CD1c-positive myeloid dendritic cell (primary cell): Measurements from ENCODE around the gene MRPL50.
A peak's percentile ranks its signal among the peaks of the same experiment; 100 is the strongest.

Experiments
- DNase-seq: peaks from one replicate; pipeline ENCODE4 v3.0.0-alpha.2; 2016; ENCODE audit errors: extremely low spot score

Gene MRPL50

GRCh38 chr9:101398068-101398929 lies at the start of gene MRPL50, which contains the start of gene ZNF189:
Gene MRPL50 (minus strand): TSS chr9:101398618. CDS start chr9:101398592, 26 bp downstream.
Gene ZNF189 (plus strand): TSS chr9:101398851. CDS start chr9:101399157, 306 bp downstream.
- peak; percentile 99 for DNase-seq

DNA sequence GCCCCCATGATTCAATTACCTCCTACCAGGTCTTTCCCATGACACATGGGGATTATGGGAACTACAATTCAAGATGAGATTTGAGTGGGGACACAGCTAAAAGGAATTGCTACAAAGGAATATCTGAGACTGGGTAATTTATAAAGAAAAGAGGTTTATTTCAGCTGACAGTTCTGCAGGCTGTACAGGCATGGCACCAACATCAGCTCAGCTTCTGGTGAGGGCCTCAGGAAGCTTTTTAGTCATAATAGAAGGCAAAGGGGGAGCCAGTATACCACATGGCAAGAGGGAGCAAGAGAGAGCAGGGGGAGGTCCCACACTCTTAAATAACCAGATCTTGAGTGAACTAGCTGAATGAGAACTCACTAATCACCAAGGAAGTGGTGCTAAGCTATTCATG lies 48.3 kb upstream of the MRPL50 start:
- no peak for DNase-seq

- DNase-seq: no peak
Measured at GRCh38 chr9:101445353-101446029, 47.1 kb upstream of the MRPL50 start.

DNA sequence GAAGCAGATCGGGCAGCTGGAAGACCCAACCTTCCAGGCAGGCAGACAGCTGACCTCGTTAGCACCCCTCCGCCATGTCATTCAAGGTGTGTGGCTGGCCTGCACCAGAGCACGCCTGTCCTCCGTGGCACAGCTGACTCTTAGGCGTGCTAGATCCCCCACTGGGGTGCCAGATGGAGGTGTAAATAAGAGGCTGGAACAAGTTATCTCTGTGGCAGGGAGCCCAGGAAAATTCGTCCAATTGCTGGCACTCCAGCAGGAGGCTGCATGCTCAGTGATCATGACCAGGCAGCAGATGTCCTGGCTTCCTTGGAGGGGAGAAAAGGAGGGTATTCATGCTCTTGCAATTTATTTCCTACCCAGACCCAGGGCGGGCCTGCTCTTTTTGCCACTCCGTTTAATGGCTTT lies 45.0 kb upstream of the MRPL50 start:
- DNase-seq: no peak

DNA sequence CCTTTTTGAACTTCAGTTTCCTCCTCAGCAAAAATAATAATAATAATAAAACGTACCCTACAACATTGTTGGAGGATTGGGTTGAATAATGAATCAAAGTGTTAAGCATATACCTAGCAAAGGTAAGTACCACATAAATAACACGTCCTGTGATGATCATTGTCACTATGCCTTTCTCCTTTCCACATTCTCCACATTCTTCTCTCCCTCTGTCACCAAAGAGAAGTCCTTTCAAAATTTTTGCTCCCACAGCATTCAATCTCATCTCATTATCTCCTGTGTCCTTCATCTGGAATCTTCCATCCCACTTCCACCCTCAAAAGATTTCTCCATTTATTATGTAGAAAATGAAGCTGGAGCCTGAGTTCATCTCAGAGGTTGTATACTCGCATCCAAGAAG lies 44.3 kb upstream of the MRPL50 start:
- no peak for DNase-seq

DNA sequence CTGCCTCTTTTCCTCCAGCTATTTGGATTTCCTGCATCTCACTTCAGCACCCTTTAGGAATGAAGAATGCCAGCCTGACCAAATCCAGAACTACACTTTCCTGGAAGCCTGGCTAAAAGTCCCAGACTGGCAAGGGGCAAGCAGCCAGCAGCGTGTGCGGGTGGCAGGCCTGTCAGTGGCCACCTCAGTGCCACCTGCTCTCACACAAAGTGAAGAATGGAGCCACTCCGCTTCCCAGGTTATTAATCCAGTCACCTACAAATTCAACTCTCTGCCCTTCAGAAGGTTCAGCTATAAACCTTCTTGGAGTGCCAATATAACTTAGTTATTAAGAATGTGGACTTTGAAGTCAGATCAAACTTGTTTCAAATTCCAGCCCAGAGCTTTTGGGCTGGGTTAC lies 43.9 kb upstream of the MRPL50 start:
- DNase-seq: no peak

DNA sequence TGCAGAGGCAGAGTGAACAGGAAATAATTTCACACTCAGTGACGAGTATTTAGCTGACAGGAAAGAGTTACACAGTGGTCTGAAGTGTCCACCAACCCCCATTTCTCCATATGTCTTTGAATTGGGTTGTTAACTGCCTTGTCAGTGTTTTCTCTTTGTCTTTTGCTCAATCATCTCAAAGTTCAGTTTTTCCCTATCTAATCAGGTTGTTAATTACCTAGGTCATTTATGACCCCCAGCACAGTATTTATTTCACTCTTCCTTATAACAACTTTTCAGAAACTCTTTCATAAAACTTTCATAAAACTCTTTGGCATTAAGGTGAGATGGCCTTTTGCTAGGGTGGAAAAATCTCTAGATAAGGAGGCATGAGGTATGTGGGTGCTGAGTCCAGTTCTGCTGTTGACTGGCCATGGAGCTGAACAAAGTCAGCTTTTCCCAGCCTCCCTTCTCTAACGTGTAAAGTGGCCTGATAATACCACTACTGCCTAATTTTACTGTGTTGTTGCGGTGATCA lies 42.4 kb upstream of the MRPL50 start:
- no peak for DNase-seq

DNA sequence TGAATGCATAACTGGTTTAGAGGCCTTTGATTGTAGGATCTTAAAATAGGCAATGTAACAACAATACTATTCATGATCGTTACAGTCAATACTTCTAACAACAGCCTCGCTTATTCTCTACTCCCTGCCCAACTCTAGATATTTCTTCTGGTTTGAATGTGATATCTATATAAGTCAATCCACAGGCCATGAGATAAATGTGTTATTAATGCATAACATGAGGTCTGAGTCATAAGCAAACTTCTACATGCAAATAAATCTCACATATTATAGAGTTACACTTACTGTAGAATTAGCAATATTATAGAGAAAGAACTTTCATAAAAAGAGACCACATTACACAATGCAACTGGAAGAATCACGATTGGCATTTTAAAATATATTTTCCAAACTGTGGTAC lies 40.1 kb upstream of the MRPL50 start:
- DNase-seq: no peak

- DNase-seq: no peak
Measured at GRCh38 chr9:101437806-101438232, 39.4 kb upstream of the MRPL50 start.

GRCh38 chr9:101435601-101436079 lies 37.2 kb upstream of the MRPL50 start, which contains the start of gene ALDOB:
Gene ALDOB (minus strand): TSS chr9:101435774. CDS start chr9:101430887, 4,887 bp downstream.
- DNase-seq: no peak

GRCh38 chr9:101434998-101435397 lies 36.6 kb upstream of the MRPL50 start:
- DNase-seq: no peak

GRCh38 chr9:101433229-101433628 lies 34.8 kb upstream of the MRPL50 start:
- no peak for DNase-seq

- no peak for DNase-seq
Measured at GRCh38 chr9:101432740-101433139, 34.3 kb upstream of the MRPL50 start.

GRCh38 chr9:101432171-101432570 lies 33.8 kb upstream of the MRPL50 start:
- no peak for DNase-seq

DNA sequence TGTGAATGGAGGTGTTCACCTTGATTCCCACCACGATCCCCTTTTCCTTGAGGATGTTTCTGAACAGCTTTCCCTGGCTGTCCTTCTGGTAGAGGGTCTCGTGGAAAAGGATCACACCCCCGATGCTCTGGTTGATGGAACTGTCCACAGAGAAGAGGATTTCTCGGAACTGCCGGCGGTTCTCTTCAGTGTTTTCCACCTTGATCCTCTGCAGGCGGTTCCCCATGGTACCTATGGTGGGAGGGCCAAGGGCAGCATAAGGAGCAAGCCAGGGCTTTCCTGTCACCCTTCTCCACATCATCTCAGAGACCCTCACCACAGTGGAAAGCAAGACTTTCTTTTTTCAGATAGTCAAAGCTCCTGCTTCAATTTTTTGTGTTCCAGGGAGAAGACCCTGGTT lies 31.3 kb upstream of the MRPL50 start:
- DNase-seq: no peak

DNA sequence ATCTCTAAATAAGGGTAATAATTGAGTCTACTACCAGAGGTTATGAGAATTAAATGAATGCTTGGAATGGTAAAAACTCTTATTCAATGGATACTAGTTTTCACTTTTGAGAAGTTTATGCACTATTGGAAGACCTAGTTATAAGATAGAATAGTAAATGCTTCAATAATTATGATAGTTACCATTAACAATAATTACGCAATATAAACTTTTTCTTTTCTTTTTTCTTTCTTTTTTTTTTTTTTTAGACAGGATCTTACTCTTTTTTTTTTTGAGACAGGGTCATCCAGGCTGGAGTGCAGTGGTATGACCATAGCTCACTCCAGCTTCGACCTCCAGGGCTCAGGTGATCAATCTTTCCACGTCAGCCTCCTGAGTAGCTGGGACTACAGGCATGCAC lies 30.5 kb upstream of the MRPL50 start:
- DNase-seq: no peak

DNA sequence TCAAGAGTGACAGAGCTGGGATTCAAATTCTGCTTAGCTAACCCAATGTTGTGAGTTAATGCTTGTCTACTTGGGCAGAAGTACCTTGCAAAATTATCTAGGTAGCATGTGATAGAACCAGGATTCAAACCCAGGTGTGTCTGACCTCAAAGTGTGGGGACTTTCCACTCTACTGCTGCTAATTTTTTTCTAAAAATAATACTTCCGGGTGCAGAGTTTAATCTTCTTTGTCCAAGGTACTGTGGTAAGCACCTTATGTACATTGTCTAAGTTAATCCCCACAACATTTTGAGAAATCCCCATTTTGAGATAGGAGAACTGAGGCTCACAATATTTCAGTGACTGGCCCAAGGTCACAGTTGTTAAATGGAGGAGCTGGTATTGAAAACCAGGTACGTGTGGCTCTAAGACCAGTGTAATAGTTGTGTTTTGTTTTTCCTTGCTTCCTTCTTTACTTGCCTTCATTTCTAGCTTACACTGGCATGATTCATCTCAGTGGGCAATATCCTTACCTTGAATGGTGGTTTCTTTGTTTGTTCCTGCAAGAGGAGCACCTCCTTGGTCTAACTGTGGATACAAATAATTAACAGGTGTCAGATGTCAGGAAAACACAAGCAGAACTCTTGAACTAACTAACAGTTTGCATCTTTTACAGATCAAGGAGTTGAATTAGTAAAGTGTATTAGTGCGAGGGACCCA lies 29.7 kb upstream of the MRPL50 start:
- no peak for DNase-seq

GRCh38 chr9:101427358-101427757 lies 28.9 kb upstream of the MRPL50 start:
- no peak for DNase-seq

DNA sequence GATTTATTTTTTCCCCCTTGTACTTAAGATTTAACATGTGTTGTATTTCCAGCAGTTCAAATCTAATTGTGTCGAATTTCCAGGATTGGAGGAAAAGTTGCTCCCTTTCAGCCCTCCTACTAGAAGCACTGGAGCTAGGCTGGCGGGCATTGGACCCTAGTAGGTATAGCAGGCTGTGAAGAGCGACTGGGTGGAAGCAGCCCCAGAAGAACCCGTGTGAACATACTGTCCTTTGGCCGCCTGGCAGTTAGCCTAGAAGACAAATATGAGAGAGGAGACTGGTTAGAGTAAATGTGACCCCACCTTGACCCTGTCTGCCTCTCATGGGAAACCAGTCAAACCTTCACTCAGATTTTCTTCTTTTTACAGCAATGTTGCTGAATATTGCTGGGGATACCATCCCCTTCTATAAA lies 23.2 kb upstream of the MRPL50 start:
- no peak for DNase-seq

DNA sequence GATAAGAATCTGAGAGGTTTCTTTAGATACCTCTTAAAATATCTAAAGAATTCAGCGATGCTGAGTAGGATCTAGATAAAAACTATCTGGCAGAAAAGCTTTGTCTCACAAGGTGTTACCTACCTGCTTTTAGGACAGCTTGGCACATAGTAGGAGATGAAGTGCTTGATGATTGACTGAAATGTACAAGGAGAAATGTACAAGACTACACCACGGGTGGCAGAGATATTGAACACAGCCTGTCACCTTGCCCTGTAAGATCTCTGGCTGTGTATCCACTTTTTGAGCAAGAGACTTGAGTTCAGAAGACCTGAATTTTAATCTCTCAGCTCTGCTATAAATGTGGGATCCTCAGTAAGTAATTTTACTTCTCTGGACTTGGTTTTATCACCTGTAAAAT lies 21.4 kb upstream of the MRPL50 start:
- no peak for DNase-seq

- no peak for DNase-seq
Measured at GRCh38 chr9:101418518-101419430, 20.4 kb upstream of the MRPL50 start.
